ENCODE data around the gene GPC5.

GPC5 gene

GRCh38 chr13:92197669-92198068 lies 799.2 kb downstream of the GPC5 start (continued):
- TF ChIP-seq ATF2 (tag by site-specific recombination; IDR thresholded peaks at IDR 0.05; ENCODE audit: low read depth) (no peak), ZBTB17 (tag by site-specific recombination; IDR thresholded peaks at IDR 0.05) (no peak), PRDM10 (tag by site-specific recombination; IDR thresholded peaks at IDR 0.05) (no peak)

- Histone ChIP-seq H3K27ac (ENCODE audit: extremely low read depth, low read depth, low read length) (no peak overlapping the region), H3K4me1 (ENCODE audit: control insufficient read depth, insufficient read depth, low read length) (no peaks in the 10 kb centered on the region), H3K36me3 (ENCODE audit: control insufficient read depth in 2 of 2, insufficient read depth in 1 of 2, low read length in 2 of 2) (no peaks in the 10 kb centered on the region), H3K4me3 (ENCODE audit: low read depth, low read length) (no peak overlapping the region), H3K9me3 (ENCODE audit: control insufficient read depth, insufficient read depth, low read depth, low read length) (no peaks in the 10 kb centered on the region)
- POLR2A ChIA-PET = no interaction called here
- CTCF ChIA-PET = no interaction called here
- no peak for TF ChIP-seq PRDM1 (tag by site-specific recombination; IDR thresholded peaks at IDR 0.05)
- TF ChIP-seq ZNF639 (tag by site-specific recombination; IDR thresholded peaks at IDR 0.05) = no peak
- no peak for TF ChIP-seq ZFP69B (tag by site-specific recombination; IDR thresholded peaks at IDR 0.05)
- no peak for TF ChIP-seq GFI1B (tag by site-specific recombination; IDR thresholded peaks at IDR 0.05)
- no peak for TF ChIP-seq TSHZ1 (tag by site-specific recombination; IDR thresholded peaks at IDR 0.05; ENCODE audit: borderline replicate concordance)
- no peak for TF ChIP-seq SCRT1 (tag by site-specific recombination; IDR thresholded peaks at IDR 0.05; ENCODE audit: borderline replicate concordance)
- TF ChIP-seq ZNF707 (tag by site-specific recombination; IDR thresholded peaks at IDR 0.05) = no peak
- no peak for TF ChIP-seq ZNF184 (tag by site-specific recombination; IDR thresholded peaks at IDR 0.05)
- TF ChIP-seq BCL11A (tag by site-specific recombination; IDR thresholded peaks at IDR 0.05; ENCODE audit: low read depth) = no peak
- TF ChIP-seq ZSCAN16 (tag by site-specific recombination; IDR thresholded peaks at IDR 0.05) = no peak
- TF ChIP-seq ZNF513 (tag by site-specific recombination; IDR thresholded peaks at IDR 0.05) = no peak
- TF ChIP-seq ZNF174 (tag by site-specific recombination; IDR thresholded peaks at IDR 0.05) = no peak
- no peak for TF ChIP-seq ZNF202 (tag by site-specific recombination; IDR thresholded peaks at IDR 0.05; ENCODE audit: borderline replicate concordance)
- no peak for TF ChIP-seq ZEB2 (tag by site-specific recombination; IDR thresholded peaks at IDR 0.05)
- no peak for TF ChIP-seq REST (tag by site-specific recombination; IDR thresholded peaks at IDR 0.05)
- no peak for TF ChIP-seq ZNF530 (tag by site-specific recombination; IDR thresholded peaks at IDR 0.05; ENCODE audit: low read depth)
- no peak for TF ChIP-seq ZNF292 (tag by site-specific recombination; IDR thresholded peaks at IDR 0.05; ENCODE audit: borderline replicate concordance, low read depth)
- TF ChIP-seq ZNF37A (tag by site-specific recombination; IDR thresholded peaks at IDR 0.05) = no peak
Measured at GRCh38 chr13:92218615-92219014, 820.2 kb downstream of the GPC5 start.

Data from HEK293 (cell line).